HEK293 (cell line): ENCODE results near the gene C2orf49.

Experiments
- CTCF ChIA-PET: fragments of 350-600 bp; formaldehyde crosslinking; extraction: SDS; loops from one replicate; lab custom pipeline; 2021; ENCODE audit warnings: antibody characterized with exemption; lab: Yijun Ruan, JAX
- POLR2A ChIA-PET: fragments of 300-600 bp; formaldehyde crosslinking; extraction: SDS; loops from one replicate; lab custom pipeline; 2020; ENCODE audit warnings: antibody characterized with exemption, inconsistent platforms; lab: Yijun Ruan, JAX
- H3K27ac ChIP-seq: fragments of 200-500 bp; sonication (Bioruptor generic); 2 replicates; pipeline ENCODE4 v1.5.1; 2014; ENCODE audit warnings: low read depth, low read length, control low read depth, inconsistent platforms; ENCODE audit errors: extremely low read depth
- H3K36me3 ChIP-seq, 2 experiments: fragments of 200-500 bp in 1 of 2; sonication (Bioruptor generic) in 1 of 2; 1 replicate in 1 of 2; 2 replicates in 1 of 2; pipeline ENCODE4 v1.5.1; 2014 to 2017; ENCODE audit warnings: inconsistent platforms in 2 of 2, low read length in 2 of 2; ENCODE audit not compliant: control insufficient read depth in 2 of 2, insufficient read depth in 1 of 2
- H3K4me1 ChIP-seq: fragments of 200-500 bp; sonication (Bioruptor generic); 2 replicates; pipeline ENCODE4 v1.5.1; 2014; ENCODE audit warnings: mild to moderate bottlenecking, low read length, inconsistent platforms; ENCODE audit not compliant: control insufficient read depth, insufficient read depth
- H3K4me3 ChIP-seq: 2 replicates; pipeline ENCODE4 v1.5.1; 2011; ENCODE audit warnings: low read depth, mild to moderate bottlenecking, control low read depth, low read length, moderate library complexity
- H3K9me3 ChIP-seq: fragments of 200-500 bp; sonication (Bioruptor generic); 2 replicates; pipeline ENCODE4 v1.5.1; 2014; ENCODE audit warnings: low read depth, low read length, inconsistent platforms; ENCODE audit not compliant: control insufficient read depth, insufficient read depth
- IKZF3 ChIP-seq: fragments of 450-650 bp; IDR thresholded peaks from 2 replicates; pipeline ENCODE4 v1.5.0; 2018; ENCODE audit warnings: missing biosample characterization, mild to moderate bottlenecking, missing genetic modification characterization, moderate library complexity
- MYNN ChIP-seq: fragments of 450-650 bp; formaldehyde crosslinking; IDR thresholded peaks from 2 replicates; pipeline ENCODE4 v1.5.1; 2016; ENCODE audit warnings: missing biosample characterization, missing genetic modification characterization, borderline replicate concordance
- SP3 ChIP-seq: fragments of 450-650 bp; formaldehyde crosslinking; IDR thresholded peaks from 2 replicates; pipeline ENCODE4 v1.5.1; 2016; ENCODE audit warnings: missing biosample characterization, missing genetic modification characterization
- TRIM28 ChIP-seq: IDR thresholded peaks from 2 replicates; pipeline ENCODE4 v1.6.1; 2011; ENCODE audit warnings: low read length, control low read depth, borderline replicate concordance
- ZBTB7A ChIP-seq: fragments of 450-650 bp; formaldehyde crosslinking; IDR thresholded peaks from 2 replicates; pipeline ENCODE4 v1.5.1; 2016; ENCODE audit warnings: low read depth, missing biosample characterization, missing genetic modification characterization
- ZNF121 ChIP-seq: fragments of 450-650 bp; formaldehyde crosslinking; IDR thresholded peaks from 2 replicates; pipeline ENCODE4 v1.5.1; 2016; ENCODE audit warnings: missing biosample characterization, missing genetic modification characterization
- ZNF132 ChIP-seq: fragments of 450-650 bp; formaldehyde crosslinking; IDR thresholded peaks from 2 replicates; pipeline ENCODE4 v1.5.1; 2017; ENCODE audit warnings: missing biosample characterization, missing genetic modification characterization, borderline replicate concordance
- ZNF184 ChIP-seq: fragments of 450-650 bp; IDR thresholded peaks from 2 replicates; pipeline ENCODE4 v1.5.1; 2018; ENCODE audit warnings: missing biosample characterization, mild to moderate bottlenecking, missing genetic modification characterization
- ZNF501 ChIP-seq: fragments of 450-650 bp; formaldehyde crosslinking; IDR thresholded peaks from 2 replicates; pipeline ENCODE4 v1.5.1; 2016; ENCODE audit warnings: missing biosample characterization, missing genetic modification characterization
- ZNF561 ChIP-seq: fragments of 450-650 bp; IDR thresholded peaks from 2 replicates; pipeline ENCODE4 v1.5.1; 2018; ENCODE audit warnings: missing biosample characterization, missing genetic modification characterization, borderline replicate concordance
- ZNF626 ChIP-seq: fragments of 450-650 bp; sonication (Bioruptor Pico); formaldehyde crosslinking; IDR thresholded peaks from 2 replicates; pipeline ENCODE4 v1.5.1; 2018; ENCODE audit warnings: missing biosample characterization, missing genetic modification characterization, inconsistent platforms
- ZNF747 ChIP-seq: fragments of 450-650 bp; formaldehyde crosslinking; IDR thresholded peaks from 2 replicates; pipeline ENCODE4 v1.5.1; 2016; ENCODE audit warnings: missing biosample characterization, missing genetic modification characterization
- ZSCAN16 ChIP-seq: fragments of 450-650 bp; formaldehyde crosslinking; IDR thresholded peaks from 2 replicates; pipeline ENCODE4 v1.5.1; 2016; ENCODE audit warnings: missing biosample characterization, missing genetic modification characterization
- ZXDB ChIP-seq: fragments of 450-650 bp; formaldehyde crosslinking; IDR thresholded peaks from 2 replicates; pipeline ENCODE4 v1.5.1; 2016; ENCODE audit warnings: missing biosample characterization, missing genetic modification characterization
- TF ChIP-seq, protein P1 (sequence below): fragments of 450-650 bp; formaldehyde crosslinking; IDR thresholded peaks from 2 replicates; pipeline ENCODE4 v1.5.1; 2016; ENCODE audit warnings: missing biosample characterization, missing genetic modification characterization, borderline replicate concordance
- TF ChIP-seq, protein P2 (sequence below): fragments of 450-650 bp; formaldehyde crosslinking; IDR thresholded peaks from 2 replicates; pipeline ENCODE4 v1.5.1; 2016; ENCODE audit warnings: missing biosample characterization, missing genetic modification characterization, borderline replicate concordance
- TF ChIP-seq, protein P3 (sequence below): fragments of 450-650 bp; formaldehyde crosslinking; IDR thresholded peaks from 2 replicates; pipeline ENCODE4 v1.5.1; 2016; ENCODE audit warnings: missing biosample characterization, missing genetic modification characterization
- TF ChIP-seq, protein P4 (sequence below): fragments of 450-650 bp; formaldehyde crosslinking; conservative IDR thresholded peaks from 2 replicates; pipeline ENCODE4 v1.5.1; 2016; ENCODE audit warnings: low read depth, missing biosample characterization, missing genetic modification characterization
- TF ChIP-seq, protein P5 (sequence below): fragments of 450-650 bp; formaldehyde crosslinking; IDR thresholded peaks from 2 replicates; pipeline ENCODE4 v1.5.1; 2016; ENCODE audit warnings: missing biosample characterization, missing genetic modification characterization
- TF ChIP-seq, protein P6 (sequence below): fragments of 450-650 bp; formaldehyde crosslinking; IDR thresholded peaks from 2 replicates; pipeline ENCODE4 v1.5.1; 2016; ENCODE audit warnings: missing biosample characterization, missing genetic modification characterization

Gene C2orf49

DNA sequence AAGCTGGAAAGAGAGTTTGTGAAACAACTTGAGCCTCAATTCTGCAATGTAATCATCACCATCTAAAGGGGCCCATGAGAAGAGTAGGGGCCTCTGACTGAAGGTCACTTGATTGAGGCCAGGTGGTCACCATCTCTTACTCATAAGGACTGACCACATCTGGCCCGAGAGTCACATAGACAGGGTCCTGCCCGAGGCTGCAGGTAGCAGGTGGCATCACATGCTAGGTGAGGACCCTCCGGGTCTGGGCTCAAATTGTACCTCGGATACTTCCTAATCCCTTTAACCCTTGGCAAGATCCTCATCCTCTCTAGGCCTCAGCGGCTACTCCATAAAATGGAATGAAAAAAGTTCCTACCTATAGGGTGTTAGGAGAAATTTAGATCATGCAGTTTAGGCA, 44.8 kb downstream of the C2orf49 start:
- H3K4me3 ChIP-seq, result no peak overlapping the region
- H3K9me3 ChIP-seq, result no peaks in the 10 kb centered on the region
- ChIA-PET POLR2A (no interaction called here), CTCF (no interaction called here)
- no peak for TF ChIP-seq ZSCAN16
- peaks cover 10 to 62% of the 10 kb centered on the region in 2 experiments for H3K36me3 ChIP-seq
- no peaks in the 10 kb centered on the region for H3K4me1 ChIP-seq
- H3K27ac ChIP-seq, result no peak overlapping the region

DNA sequence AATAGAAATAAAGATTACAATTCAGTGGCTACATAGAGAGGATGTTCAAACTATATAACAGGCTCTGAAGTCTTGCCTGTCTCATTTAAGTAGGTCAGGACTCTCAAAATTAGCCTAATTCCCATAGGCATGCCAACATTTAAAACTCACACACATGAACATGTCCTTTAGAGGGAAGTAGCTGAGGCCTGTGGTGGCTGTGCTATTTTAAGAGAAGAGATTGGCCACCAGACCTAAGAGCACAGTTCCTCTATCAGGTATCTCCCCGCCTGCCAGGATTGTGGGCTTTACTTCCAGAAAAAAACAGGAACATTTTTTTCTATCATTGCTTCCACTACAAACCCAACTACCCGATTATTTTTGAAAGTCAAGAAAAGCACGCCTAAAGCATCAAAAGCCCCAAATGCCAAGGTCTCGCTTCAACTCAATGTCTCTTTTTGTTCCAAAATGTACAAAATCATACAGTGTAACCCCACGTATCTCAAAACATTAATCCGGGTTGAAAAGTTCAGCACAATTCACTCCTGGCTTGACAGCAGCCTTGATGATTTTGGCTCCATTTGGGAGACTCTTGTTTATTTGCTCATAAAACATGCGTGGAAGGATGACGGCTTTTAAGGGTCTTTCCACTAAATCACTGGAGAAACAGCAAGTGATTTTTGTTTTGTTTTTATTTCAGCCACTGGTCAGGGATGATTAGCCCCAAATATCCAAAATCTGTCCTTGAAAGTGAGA, 46.3 kb downstream of the C2orf49 start:
- Histone ChIP-seq H3K9me3 (no peaks in the 10 kb centered on the region), H3K36me3 (peaks cover 10 to 58% of the 10 kb centered on the region in 2 experiments), H3K4me3 (no peak overlapping the region), H3K27ac (no peak overlapping the region), H3K4me1 (peaks cover under 1% of the 10 kb centered on the region)
- TF ChIP-seq SP3 (tag by site-specific recombination) (no peak), ZNF747 (tag by site-specific recombination) (no peak), ZXDB (no peak), ZBTB7A (tag by site-specific recombination) (no peak), ZNF626 (no peak), ZNF121 (tag by site-specific recombination) (no peak), ZNF132 (tag by site-specific recombination) (no peak), IKZF3 (tag by site-specific recombination) (no peak), ZNF184 (tag by site-specific recombination) (no peak), ZNF501 (tag by site-specific recombination) (no peak), MYNN (tag by site-specific recombination) (no peak), TRIM28 (no peak), ZNF561 (tag by site-specific recombination) (no peak)
- TF ChIP-seq, protein P1, sequence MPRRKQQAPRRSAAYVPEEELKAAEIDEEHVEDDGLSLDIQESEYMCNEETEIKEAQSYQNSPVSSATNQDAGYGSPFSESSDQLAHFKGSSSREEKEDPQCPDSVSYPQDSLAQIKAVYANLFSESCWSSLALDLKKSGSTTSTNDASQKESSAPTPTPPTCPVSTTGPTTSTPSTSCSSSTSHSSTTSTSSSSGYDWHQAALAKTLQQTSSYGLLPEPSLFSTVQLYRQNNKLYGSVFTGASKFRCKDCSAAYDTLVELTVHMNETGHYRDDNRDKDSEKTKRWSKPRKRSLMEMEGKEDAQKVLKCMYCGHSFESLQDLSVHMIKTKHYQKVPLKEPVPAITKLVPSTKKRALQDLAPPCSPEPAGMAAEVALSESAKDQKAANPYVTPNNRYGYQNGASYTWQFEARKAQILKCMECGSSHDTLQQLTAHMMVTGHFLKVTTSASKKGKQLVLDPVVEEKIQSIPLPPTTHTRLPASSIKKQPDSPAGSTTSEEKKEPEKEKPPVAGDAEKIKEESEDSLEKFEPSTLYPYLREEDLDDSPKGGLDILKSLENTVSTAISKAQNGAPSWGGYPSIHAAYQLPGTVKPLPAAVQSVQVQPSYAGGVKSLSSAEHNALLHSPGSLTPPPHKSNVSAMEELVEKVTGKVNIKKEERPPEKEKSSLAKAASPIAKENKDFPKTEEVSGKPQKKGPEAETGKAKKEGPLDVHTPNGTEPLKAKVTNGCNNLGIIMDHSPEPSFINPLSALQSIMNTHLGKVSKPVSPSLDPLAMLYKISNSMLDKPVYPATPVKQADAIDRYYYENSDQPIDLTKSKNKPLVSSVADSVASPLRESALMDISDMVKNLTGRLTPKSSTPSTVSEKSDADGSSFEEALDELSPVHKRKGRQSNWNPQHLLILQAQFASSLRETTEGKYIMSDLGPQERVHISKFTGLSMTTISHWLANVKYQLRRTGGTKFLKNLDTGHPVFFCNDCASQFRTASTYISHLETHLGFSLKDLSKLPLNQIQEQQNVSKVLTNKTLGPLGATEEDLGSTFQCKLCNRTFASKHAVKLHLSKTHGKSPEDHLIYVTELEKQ, result no peak
- TF ChIP-seq, protein P2, sequence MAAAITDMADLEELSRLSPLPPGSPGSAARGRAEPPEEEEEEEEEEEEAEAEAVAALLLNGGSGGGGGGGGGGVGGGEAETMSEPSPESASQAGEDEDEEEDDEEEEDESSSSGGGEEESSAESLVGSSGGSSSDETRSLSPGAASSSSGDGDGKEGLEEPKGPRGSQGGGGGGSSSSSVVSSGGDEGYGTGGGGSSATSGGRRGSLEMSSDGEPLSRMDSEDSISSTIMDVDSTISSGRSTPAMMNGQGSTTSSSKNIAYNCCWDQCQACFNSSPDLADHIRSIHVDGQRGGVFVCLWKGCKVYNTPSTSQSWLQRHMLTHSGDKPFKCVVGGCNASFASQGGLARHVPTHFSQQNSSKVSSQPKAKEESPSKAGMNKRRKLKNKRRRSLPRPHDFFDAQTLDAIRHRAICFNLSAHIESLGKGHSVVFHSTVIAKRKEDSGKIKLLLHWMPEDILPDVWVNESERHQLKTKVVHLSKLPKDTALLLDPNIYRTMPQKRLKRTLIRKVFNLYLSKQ, result no peak
- TF ChIP-seq, protein P3, sequence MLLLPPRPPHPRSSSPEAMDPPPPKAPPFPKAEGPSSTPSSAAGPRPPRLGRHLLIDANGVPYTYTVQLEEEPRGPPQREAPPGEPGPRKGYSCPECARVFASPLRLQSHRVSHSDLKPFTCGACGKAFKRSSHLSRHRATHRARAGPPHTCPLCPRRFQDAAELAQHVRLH (tag by site-specific recombination), result no peak
- TF ChIP-seq, protein P4, sequence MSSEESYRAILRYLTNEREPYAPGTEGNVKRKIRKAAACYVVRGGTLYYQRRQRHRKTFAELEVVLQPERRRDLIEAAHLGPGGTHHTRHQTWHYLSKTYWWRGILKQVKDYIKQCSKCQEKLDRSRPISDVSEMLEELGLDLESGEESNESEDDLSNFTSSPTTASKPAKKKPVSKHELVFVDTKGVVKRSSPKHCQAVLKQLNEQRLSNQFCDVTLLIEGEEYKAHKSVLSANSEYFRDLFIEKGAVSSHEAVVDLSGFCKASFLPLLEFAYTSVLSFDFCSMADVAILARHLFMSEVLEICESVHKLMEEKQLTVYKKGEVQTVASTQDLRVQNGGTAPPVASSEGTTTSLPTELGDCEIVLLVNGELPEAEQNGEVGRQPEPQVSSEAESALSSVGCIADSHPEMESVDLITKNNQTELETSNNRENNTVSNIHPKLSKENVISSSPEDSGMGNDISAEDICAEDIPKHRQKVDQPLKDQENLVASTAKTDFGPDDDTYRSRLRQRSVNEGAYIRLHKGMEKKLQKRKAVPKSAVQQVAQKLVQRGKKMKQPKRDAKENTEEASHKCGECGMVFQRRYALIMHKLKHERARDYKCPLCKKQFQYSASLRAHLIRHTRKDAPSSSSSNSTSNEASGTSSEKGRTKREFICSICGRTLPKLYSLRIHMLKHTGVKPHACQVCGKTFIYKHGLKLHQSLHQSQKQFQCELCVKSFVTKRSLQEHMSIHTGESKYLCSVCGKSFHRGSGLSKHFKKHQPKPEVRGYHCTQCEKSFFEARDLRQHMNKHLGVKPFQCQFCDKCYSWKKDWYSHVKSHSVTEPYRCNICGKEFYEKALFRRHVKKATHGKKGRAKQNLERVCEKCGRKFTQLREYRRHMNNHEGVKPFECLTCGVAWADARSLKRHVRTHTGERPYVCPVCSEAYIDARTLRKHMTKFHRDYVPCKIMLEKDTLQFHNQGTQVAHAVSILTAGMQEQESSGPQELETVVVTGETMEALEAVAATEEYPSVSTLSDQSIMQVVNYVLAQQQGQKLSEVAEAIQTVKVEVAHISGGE (tag by site-specific recombination), result no peak
- TF ChIP-seq, protein P5, sequence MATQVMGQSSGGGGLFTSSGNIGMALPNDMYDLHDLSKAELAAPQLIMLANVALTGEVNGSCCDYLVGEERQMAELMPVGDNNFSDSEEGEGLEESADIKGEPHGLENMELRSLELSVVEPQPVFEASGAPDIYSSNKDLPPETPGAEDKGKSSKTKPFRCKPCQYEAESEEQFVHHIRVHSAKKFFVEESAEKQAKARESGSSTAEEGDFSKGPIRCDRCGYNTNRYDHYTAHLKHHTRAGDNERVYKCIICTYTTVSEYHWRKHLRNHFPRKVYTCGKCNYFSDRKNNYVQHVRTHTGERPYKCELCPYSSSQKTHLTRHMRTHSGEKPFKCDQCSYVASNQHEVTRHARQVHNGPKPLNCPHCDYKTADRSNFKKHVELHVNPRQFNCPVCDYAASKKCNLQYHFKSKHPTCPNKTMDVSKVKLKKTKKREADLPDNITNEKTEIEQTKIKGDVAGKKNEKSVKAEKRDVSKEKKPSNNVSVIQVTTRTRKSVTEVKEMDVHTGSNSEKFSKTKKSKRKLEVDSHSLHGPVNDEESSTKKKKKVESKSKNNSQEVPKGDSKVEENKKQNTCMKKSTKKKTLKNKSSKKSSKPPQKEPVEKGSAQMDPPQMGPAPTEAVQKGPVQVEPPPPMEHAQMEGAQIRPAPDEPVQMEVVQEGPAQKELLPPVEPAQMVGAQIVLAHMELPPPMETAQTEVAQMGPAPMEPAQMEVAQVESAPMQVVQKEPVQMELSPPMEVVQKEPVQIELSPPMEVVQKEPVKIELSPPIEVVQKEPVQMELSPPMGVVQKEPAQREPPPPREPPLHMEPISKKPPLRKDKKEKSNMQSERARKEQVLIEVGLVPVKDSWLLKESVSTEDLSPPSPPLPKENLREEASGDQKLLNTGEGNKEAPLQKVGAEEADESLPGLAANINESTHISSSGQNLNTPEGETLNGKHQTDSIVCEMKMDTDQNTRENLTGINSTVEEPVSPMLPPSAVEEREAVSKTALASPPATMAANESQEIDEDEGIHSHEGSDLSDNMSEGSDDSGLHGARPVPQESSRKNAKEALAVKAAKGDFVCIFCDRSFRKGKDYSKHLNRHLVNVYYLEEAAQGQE (tag by site-specific recombination), result no peak
- TF ChIP-seq, protein P6, sequence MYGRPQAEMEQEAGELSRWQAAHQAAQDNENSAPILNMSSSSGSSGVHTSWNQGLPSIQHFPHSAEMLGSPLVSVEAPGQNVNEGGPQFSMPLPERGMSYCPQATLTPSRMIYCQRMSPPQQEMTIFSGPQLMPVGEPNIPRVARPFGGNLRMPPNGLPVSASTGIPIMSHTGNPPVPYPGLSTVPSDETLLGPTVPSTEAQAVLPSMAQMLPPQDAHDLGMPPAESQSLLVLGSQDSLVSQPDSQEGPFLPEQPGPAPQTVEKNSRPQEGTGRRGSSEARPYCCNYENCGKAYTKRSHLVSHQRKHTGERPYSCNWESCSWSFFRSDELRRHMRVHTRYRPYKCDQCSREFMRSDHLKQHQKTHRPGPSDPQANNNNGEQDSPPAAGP (tag by site-specific recombination), result no peak
- CTCF ChIA-PET, result interaction anchor here (0.8 to 1.4 kb wide), 2 partner anchors 12 to 15 kb away, joined by 3 to 4 read pairs; partner anchors contain the start of gene FHL2
- POLR2A ChIA-PET, result no interaction called here
